Measurements from ENCODE around the gene GRIN3A.

Gene GRIN3A

DNA sequence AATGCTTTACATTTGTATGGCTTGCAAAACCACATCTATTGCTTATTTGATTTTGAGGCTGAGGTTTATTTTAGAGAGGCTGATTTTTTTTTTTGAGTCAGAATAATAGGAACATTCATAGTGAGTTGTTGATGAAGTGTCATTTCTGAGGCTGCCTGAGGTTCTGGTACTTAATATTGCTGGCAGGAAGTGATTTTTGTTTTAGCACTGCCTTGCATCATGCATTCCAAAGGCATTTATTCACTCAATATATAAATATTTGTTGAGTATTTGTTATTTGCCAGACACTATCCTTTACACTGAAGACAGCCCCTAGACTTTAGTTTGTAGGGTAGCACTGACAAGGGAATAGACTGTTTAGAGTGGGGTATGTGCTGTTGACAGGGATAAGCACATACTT, 202.1 kb downstream of the GRIN3A start:
- TF ChIP-seq CTCF (IDR thresholded peaks at IDR 0.05; ENCODE audit: unreplicated experiment in 3 of 3): no peak
- peaks cover 14% of the 10 kb centered on the region for H3K4me1 Mint-ChIP-seq
- no peak overlapping the region for H3K27ac Mint-ChIP-seq
- peak overlapping the region in 1 of 3 experiments; percentile 29 for H3K4me3 Mint-ChIP-seq
- H3K36me3 Mint-ChIP-seq (ENCODE audit: low read depth): peaks cover 8% of the 10 kb centered on the region
- H3K9me3 Mint-ChIP-seq: no peaks in the 10 kb centered on the region
- H3K27me3 Mint-ChIP-seq (ENCODE audit: low read depth): no peaks in the 10 kb centered on the region

- no peaks in the 10 kb centered on the region for H3K27me3 Mint-ChIP-seq (ENCODE audit: low read depth)
Observed at GRCh38 chr9:101533334-101534204, 204.9 kb downstream of the GRIN3A start, which contains the start of gene RNF20. Gene RNF20, plus strand, starts transcription at chr9:101533853. Its CDS starts 1,571 bp downstream, at chr9:101535424.

DNA sequence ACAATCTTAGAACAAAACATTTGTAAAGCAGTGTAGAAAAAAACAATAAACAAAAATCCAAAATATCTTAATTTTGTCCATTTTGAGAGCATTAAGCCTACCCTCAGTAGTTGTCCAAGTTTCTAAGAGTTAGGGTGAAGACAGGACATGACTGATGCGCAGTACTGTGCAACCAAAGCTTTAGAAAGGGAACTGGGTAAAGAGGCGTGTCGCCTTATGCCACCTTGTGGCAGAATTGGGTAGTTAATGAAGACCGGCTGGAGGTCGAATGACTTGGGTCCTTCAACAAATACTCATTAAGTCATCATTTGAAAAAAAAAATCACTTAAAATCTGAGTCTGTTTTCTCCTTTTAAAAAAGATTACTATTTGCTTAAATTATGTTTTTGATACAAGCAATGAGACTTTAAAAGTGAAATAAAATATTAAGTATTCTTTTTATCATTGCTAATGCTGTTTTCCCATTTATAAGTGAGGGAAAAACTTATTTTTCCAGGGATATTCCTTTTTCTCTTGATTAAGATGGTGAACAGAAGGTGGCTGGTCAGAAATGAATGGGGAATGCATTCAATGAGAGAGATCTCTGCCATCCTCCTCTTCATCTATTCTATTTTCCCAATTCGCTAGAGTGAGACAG, 208.3 kb downstream of the GRIN3A start:
- Mint-ChIP-seq H3K36me3 (ENCODE audit: low read depth) (no peaks in the 10 kb centered on the region), H3K27me3 (ENCODE audit: low read depth) (no peaks in the 10 kb centered on the region), H3K9me3 (no peaks in the 10 kb centered on the region), H3K27ac (no peak overlapping the region), H3K4me3 (peak overlapping the region in 2 of 3 experiments; percentile 15 to 40), H3K4me1 (peaks cover 14% of the 10 kb centered on the region)
- TF ChIP-seq CTCF (IDR thresholded peaks at IDR 0.05; ENCODE audit: unreplicated experiment in 3 of 3): peak; percentile 69 to 83 (median 82)

More at GRCh38 chr9:101533334-101534204, 204.9 kb downstream of the GRIN3A start, which contains the start of gene RNF20:
- Mint-ChIP-seq H3K4me1 (peaks cover 14% of the 10 kb centered on the region), H3K27ac (peak within 1 kb of the TSS; percentile 97 to 99 (median 97)), H3K4me3 (peak within 1 kb of the TSS; percentile 86 to 96 (median 95)), H3K36me3 (ENCODE audit: low read depth) (peaks cover 8% of the 10 kb centered on the region), H3K9me3 (no peaks in the 10 kb centered on the region)
- TF ChIP-seq CTCF (IDR thresholded peaks at IDR 0.05; ENCODE audit: unreplicated experiment in 3 of 3): no peak

DNA sequence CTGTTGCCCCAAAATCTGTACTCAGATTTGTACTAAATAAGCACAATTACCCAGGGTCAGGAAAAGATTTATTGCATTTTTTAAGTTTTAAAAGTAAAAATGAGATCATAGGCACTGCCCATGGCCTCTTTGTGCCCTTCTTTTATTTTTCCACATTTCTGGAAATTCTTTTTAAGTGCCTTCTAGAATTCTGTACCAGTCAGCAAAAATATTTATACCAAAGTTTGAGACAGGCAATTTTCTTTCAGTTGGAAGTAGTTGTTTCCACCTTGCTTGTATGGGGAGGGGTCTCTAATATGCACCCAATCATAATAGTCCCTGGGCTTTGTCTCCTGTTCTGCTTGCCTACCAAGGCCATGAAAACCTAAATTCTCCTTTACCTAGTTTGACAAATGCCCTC, 210.4 kb downstream of the GRIN3A start:
- no peak overlapping the region for H3K4me3 Mint-ChIP-seq
- no peaks in the 10 kb centered on the region for H3K9me3 Mint-ChIP-seq
- no peaks in the 10 kb centered on the region for H3K36me3 Mint-ChIP-seq (ENCODE audit: low read depth)
- TF ChIP-seq CTCF (IDR thresholded peaks at IDR 0.05; ENCODE audit: unreplicated experiment in 3 of 3): no peak
- H3K27me3 Mint-ChIP-seq (ENCODE audit: low read depth): peaks cover 4% of the 10 kb centered on the region
- H3K27ac Mint-ChIP-seq: no peak overlapping the region
- peaks cover 4% of the 10 kb centered on the region for H3K4me1 Mint-ChIP-seq

- Mint-ChIP-seq H3K27ac (no peak overlapping the region), H3K9me3 (no peaks in the 10 kb centered on the region), H3K27me3 (ENCODE audit: low read depth) (peaks cover 4% of the 10 kb centered on the region), H3K4me1 (no peaks in the 10 kb centered on the region), H3K4me3 (no peak overlapping the region), H3K36me3 (ENCODE audit: low read depth) (no peaks in the 10 kb centered on the region)
- no peak for TF ChIP-seq CTCF (IDR thresholded peaks at IDR 0.05; ENCODE audit: unreplicated experiment in 3 of 3)
Observed at GRCh38 chr9:101527066-101527465, 211.4 kb downstream of the GRIN3A start.
